HG02885 (cell line): ENCODE results near the gene SHCBP1.
"Not testable (repeated sequence)": the region's sequence is repeated elsewhere in the genome, so short reads cannot be mapped to it uniquely, and the experiment has no call there.

Experiments
- ATAC-seq: cut with Tn5 transposase; IDR thresholded peaks from one replicate; pipeline ENCODE4 v1.9.1; 2021; ENCODE audit warnings: mild to moderate bottlenecking; ENCODE audit not compliant: unreplicated experiment, poor library complexity

Gene SHCBP1, protein sequence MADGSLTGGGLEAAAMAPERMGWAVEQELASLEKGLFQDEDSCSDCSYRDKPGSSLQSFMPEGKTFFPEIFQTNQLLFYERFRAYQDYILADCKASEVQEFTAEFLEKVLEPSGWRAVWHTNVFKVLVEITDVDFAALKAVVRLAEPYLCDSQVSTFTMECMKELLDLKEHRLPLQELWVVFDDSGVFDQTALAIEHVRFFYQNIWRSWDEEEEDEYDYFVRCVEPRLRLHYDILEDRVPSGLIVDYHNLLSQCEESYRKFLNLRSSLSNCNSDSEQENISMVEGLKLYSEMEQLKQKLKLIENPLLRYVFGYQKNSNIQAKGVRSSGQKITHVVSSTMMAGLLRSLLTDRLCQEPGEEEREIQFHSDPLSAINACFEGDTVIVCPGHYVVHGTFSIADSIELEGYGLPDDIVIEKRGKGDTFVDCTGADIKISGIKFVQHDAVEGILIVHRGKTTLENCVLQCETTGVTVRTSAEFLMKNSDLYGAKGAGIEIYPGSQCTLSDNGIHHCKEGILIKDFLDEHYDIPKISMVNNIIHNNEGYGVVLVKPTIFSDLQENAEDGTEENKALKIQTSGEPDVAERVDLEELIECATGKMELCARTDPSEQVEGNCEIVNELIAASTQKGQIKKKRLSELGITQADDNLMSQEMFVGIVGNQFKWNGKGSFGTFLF

DNA sequence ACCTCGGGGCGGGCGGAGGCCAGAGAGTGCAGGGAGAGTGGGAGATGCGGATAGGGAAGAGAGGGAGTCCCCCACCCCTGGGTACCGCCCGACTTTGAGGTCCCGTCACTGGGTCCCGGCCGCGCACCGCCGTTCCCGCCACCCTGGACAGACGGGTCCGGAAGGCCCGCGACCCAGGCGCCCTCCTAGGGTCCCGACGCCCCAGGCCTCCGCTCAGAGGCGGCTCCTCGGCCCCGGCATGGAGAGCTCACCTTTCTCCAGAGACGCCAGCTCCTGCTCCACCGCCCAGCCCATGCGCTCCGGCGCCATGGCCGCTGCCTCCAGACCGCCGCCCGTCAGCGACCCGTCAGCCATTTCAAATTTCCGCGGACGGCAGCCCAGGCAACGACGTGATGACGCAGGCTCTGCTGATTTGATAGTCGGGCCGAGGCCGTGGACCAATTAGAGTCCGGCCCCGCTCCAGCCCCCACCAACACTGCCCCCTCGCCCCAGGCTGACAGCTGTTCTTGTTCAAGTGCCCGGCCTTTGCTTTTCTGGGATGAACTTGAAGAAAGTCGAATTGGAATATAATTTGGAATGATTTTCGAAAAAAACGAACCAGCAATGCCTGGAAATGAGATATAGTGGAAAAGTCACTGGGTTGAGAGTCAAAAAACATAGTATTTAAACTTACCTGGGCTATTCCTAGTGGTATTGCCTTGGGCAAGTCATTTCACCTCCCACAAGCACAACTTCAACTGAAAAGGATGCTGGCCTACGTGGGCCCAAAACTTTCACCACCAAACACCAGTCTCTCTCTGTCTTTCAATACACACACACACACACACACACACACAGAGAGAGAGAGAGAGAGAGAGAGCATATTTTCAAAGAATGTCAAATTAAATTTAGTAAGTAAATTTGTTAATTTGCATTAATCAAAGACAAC, at the start of gene SHCBP1:
Gene SHCBP1, minus strand, starts transcription at position 374 of the 928 bp plus-strand sequence. Its CDS starts 20 bp downstream, at position 354.
- peak; percentile 88 for ATAC-seq

DNA sequence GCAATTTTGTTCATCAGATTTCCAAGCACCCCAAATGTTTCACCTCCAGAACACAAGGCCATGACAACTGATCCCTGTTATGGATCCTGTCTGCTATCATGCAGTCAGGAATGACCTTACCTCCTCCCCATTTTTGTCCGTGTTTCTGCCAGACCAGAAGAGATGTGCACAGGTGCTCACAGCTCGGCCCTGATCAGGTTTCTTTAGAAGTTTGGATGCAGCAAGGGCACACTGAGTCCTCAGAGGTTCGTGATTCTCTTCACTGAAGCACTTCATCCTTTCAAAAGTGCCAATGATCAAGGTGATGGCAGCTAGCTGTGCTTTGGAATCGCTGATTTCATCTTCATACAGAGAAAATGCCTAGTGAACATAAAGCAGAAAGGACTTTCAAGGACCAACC, 40.9 kb upstream of the SHCBP1 start:
- no peak for ATAC-seq

DNA sequence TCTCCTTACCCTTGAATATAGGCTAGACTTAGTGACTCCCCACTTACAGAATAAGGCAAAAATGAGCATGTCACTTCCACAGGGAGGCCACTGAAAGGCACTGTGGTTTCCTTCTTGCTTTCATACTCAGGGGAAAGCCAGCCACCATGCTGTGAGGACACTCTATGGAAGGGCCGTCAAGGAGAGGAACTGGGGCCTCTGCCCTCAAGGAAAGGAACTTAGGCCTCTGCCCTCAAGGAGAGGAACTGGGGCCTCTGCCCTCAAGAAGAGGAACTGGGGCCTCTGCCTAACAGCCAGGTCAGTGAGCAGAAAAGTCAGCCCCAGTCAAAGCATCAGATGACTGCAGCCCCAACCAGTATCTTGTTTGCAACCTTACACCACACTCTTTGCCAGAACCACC, 37.7 kb upstream of the SHCBP1 start:
- ATAC-seq, result peak; percentile 96

DNA sequence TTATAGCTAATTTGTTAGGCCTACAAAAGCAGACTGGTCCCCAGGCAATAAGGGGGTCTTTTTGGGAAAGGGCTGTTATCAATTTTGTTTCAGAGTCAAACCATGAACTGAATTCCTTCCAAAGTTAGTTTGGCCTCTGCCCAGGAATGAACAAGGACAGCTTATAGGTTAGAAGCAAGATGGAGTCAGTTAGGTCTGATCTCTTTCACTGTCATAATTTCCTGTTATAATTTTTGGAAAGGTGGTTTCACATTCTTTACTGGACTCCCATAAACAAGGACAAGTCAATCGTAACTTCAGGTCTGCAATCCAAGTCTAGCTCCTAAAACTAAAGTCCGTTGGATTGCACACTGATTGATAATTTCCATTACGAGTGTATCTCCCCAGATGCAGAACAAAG, 30.1 kb upstream of the SHCBP1 start:
- ATAC-seq, result no peak

DNA sequence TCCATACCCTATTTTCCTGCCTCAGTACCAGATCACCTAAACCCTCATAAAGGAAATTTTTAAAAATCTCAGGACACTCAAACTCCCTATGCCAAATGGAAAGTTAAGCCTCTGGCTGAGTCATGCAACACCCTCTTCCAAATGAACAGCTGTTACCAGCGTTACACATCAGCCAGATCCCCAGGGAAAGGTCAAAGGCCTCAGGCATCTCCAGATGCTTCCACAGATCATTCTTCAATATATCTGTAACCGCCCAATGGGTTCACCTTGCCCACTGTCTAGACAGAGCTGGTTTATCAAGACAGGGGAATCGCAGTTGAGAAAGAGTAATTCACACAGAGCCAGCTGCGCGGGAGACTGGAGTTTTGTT, 29.1 kb upstream of the SHCBP1 start:
- ATAC-seq, result no peak

DNA sequence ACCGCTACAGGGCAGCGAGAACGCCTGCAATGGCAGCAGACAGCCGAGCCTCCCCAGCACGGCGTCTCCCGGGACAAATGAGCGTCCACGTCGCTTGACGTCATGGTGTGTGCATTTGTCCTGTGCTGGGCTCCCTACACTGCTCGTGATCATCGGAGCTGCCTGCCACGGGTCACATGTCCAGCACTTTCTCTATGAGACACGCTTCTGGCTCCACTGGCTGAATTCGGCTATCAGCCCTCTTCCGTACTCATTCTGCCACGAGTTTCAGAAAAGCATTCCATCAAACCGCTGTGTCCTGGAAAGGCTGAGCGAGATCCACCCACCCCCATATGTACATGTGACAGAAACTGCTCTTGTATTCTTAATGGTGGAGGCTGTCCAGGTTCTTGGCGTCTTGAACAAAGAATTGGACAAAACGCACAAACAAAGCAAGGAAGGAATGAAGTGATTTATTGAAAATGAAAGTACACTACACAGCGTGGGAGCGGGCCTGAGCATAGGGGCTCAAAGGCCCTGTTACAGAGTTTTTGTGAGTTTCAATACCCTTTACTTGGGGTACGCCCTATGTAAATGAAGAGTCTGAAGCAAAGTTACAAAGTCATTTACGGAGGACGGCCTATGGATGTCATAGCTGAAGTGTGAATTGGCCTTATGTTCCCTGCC, 28.5 kb upstream of the SHCBP1 start:
- ATAC-seq, result no peak

DNA sequence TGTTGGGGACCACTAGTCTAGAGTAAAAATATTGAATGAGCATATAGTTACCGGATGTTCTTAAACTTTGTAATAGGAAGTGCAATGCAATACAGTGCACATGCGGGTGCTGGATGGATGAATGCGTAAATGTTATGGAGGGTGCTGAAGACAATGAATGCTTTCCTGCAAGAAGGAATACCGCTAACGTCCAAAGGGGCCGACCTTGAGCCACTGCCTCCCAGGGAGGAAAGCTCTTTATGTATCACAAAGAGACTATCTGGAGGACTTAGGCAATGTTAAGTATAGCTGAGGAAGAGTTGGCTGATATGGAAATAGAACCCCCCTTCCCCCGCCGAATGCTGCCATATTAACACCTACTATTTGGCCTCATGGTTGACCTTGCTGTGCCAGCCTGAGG, 27.5 kb upstream of the SHCBP1 start:
- ATAC-seq, result no peak

DNA sequence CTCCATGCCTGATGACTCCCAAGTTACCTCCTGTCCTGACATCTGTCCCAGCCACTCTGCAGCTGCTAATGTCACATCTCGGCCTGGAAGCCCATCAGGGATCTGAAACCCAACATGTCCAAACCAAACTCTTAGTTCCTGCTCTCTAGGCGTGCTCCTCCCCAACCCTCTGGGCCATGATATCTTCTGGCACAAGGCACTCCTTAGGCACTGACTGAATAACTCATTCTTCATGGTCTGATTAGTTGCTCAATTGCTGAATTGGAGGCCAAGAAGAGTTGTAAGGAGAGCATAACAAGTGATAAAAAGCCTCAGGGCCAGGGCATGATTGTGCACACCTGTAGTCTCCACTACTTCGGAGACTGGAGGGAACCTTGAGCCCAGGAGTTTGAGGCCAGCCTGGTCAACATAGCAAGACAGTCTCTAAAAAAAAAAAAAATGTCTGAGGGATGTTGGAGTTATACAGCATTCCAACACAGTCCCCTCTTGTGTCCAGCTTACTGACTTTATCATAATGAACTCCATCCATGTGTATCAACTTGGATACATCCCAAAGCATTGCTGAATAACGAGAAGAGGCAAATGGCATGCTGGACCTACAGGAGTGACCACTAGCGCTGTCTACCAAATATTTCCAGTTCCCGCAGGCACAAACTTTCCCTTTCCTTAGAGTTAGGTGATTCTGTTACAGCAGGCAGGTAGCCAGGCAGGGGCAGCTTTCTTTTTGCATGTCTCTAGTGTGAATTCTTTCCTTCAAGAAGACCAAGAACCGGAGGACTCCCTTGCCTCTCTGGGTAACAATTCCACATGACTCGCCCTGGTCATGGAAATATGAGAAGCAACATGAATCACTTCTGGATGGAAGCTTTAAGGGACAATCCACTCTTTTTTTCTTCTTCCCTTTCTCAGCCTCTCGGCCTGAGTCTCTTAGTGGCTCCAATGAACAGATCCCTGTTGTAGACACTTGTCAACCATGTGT, 18.1 kb upstream of the SHCBP1 start:
- no peak for ATAC-seq

DNA sequence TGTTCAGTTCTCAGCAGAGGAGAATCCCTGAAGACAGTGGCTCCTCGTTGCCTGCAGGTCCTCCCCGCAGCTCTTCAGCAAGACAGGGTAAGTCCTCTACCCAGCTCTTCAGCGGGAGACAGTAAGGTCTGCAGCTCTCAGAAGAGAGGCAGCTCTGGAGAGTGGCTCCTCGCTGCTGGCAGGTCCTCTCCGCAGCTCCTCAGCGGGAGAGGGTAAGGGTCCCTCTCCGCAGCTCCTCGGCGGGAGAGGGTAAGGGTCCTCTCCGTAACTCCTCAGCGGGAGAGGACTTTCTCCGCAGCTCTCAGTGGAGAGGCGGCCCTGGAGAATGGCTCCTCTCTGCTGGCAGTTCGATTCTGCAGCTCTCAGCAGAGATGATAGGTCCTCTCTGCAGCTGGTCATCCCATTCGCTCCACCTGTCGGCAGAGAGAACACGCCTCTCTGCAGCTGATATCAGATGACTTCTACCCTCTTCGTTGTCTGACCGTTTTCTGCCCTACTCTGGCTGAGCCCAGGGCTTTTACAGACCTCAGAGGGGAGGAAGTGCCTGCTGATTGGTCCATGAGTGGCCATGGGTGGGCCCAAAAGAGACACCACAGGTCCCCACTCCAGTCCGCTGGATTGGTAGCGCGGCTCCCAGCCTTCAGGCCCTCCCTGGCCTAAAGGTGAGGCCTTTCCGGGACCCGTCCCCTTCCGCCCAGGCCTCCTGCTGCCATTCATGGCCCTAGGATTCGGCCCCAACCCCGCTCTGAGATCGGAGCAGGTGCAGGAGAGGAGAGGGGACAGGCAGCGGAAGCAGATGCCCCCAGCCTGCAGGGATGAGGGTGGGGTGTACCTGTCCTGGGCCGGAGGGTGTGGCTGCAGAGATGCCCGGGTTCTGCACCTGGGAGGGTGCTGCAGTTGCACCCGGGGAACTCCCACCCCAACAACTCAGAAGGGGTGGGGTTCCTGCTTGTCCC, 11.9 kb upstream of the SHCBP1 start:
- ATAC-seq, result no peak

DNA sequence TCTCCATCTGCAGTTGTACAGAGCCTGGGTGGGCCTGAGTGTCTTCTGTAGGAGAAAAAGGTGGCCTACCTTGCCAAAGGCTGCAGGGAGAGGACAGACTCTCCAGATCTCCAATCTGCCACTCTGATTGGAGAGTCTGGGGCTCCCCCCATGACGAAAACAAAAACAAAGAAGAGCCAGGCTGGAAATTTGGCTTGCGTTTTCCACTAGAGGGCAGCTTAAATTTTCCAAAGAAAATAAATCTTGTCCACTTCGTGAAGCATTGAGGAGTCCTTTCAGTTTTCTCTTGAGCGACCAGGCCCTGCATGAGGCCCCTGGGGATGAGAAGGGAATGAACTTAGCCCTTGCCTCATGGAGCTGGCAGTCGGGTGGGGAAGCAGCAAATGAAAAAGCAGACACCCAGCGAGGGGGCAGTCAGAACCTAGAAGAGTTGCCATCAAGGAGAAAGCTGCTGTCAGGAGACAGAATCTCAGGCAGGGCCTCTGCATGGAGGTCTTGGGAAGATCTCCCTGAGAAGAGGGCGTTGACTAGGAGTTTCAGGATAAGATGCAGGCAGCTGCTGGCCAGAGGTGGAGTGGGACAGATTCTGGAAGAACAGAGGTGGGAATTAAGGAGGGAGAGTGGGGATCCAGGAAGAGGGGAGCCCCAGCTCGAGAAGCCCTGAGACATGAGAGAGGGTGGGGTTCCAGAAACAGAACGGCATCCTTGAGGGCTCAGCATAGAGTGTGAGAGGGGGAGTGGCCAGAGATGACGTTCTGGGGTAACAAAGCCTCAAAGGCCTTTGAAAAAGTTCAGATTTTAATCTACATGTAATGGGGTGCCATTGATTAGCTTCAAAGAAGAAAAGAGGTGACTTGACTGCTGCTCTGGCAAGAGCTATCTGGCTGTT, 8.4 kb upstream of the SHCBP1 start:
- ATAC-seq, result no peak

DNA sequence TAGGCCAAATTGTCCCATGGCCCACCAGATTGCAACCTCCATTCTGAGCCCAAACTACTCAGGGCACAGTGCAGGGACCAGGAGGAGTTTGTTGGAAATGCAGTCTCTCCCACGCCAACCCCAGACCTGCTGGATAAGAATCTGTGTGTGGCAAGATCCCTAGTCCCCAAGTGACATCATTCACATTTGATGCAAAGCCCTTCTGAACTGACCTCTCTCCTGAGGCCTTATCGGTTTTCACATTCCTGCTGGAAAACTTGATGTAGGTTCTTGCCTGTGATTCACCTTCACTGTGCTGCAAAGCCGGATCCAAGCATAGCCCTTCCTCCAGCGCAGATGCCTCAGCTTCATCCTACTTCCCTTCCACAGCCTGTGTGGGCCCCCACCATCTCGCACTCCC, 6.6 kb upstream of the SHCBP1 start:
- no peak for ATAC-seq

DNA sequence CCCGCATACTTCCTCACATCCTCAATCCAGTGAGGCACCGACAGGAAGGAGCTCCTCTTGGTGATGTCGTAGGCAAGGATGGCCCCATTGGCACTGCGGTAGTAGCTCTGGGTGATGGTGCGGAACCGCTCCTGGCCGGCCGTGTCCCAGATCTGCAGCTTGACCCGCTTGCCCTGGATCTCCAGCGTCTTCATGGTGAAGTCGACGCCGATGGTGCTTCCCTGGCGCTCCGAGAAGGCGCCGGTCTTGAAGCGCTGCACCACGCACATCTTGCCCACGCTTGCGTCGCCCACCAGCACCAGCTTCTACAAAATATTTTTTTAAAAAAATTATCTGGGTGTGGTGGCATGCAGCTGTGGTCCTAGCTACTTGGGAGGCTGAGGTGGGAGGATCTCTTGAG, 5.5 kb upstream of the SHCBP1 start:
- ATAC-seq, result not testable (repeated sequence)

DNA sequence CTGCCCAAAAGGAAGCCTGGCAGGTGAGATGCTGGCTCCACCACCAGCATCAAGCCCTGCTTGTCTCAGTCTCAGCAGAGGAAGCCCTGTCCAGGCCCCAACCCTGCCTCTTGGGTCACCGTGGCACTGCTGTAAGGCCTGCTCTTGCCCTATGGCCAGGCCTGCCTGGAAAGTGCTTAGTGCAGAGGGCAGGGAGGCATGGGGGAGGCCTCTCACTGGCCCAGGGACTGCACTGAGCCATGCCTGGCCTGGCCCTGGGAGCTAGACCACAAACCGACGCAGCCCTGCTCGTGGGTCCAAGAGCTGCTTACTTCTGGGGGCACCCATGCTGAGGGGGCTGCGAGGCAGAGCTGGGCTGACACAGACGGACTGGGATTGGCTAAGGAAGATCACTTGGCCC, 3.7 kb upstream of the SHCBP1 start:
- not testable (repeated sequence) for ATAC-seq

DNA sequence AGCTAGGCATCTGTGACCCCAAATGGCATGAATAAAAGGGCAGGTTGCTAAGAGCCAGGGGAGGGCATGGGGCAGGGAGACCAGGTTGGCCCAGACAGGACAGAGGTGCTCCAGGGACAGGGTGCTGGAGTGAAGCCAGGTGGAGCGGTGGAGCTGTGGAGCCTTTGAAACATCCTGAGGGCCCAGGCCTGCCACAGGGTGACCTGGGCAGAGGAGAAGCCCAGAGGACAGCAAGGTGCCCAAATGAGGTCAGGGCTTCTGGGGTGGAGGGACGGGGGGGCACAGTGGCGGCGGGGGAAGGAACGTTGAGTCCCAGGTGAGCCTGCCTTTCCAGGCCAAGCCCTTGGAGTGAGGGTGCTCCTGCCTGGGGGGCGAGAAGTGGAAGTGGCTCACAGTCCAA, 2.5 kb upstream of the SHCBP1 start:
- not testable (repeated sequence) for ATAC-seq

DNA sequence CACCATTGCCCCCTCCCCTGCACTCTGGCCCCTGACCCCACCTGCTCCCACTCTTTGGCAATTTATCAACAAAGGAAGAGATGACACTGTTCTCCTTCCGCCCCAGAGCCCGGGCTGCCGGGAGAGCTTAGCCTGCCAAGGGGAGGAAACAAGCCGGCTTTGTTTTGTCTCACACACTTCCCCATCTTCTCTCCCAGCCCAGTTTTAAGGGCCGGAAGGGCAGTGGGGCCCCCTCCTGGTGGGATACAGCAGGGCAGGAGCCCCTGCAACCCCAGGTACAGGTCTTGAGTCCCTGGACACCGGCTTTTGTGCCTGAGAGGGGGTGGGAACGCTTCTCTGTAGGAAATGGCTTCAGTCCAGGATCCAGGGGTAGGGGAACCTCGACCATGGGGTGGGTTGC, 2.1 kb upstream of the SHCBP1 start:
- ATAC-seq, result peak; percentile 32

DNA sequence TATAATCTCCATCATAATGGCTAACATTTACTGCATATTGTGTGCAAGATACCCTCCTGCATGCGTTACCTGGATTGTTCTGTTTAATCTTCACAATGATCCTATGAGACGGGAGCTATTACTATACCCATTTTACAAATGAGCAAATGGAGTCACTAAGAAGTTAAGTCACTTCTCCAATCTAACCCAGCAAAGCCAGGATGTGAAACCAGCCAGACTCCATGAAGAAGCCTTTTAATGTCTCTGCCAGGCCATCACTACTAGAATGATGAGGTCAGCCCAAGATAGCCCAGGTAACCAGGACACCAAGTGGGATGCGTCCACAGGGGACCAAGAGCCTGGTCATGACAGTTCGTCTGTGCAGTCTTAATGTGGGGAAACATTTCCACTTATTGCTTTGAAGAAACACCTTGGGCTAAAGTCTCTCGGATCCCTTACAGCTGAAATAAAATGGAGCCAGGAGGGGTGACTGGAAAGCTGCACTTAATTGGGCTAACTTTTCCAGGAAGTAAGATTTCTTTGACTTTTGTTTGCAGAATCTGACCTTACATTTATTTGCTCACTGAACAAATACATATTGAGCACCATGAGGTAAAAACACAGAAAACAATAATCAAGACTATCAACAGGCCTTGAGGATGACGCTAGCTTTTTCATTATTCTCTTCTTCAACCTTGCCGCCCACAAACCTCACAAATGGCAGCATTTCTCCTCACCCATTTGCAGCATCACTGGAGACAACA, 926 bp upstream of the SHCBP1 start:
- ATAC-seq, result no peak
